T-helper 9 cell (primary cell): ENCODE results near the gene SEC14L6.

Experiments
- DNase-seq: peaks from one replicate; pipeline ENCODE4 v3.0.0-alpha.2; 2020

Gene SEC14L6

DNA sequence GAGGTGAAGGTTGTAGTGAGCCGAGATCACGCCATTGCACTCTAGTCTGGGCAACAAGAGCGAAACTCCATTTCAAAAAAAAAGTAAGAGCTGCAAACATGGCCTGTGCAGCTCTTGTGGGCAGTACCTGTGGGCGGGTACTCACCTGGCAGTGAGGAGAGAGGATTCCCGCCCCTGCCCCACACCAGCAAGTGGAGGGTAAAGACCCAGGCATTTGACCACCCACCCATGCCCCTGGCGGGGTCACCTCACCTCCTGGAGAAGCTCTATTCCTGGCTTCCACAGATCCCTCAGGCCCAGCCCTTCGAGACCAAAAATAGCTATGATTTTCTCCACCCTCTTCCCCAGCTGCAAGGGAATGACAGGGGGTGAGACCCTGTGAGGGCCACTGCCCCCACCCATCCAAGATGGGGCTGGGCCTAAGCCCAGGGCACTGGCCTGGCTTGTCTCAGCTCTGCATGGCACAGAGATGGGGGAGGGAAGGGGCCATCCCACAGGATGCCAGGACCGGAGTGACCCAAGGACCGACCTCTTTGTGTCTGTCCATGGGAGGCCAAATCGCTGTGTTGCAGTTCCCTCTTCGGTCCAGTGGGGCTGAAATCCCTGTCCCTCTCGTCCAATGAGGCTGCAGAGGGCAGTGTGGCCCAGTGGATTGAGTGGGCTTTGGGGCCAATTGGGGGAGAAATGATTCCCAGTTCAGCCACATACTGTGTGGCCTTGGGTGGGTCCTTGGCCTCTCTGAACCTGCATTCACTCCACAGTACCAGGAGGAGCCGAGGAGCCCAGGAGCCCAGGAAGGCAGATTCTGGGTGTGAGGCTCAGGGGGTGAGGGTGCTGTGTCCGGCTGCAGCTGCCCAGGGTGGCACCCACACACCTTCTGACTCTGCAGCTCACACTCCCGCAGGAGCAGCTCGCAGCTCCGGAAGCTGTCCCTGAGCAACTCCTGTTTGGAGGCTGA, 14.6 kb downstream of the SEC14L6 start:
- no peak for DNase-seq

DNA sequence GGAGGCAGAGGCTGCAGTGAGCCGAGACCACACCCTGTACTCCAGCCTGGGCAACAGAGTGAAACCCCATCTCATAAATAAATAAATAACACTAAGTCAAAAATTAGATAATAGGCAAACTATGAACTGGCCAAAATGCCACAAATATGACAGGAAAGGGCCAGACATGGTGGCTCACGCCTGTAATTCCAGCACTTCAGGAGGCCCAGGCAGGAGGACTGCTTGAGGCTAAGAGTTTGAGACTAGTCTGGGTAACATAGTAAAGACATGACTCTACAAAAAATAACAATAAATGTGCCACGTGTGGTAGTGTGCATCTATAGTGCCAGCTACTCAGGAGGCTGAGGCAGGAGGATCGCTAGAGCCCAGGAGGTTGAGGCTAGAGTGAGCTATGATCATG, 19.9 kb downstream of the SEC14L6 start:
- DNase-seq = no peak

DNA sequence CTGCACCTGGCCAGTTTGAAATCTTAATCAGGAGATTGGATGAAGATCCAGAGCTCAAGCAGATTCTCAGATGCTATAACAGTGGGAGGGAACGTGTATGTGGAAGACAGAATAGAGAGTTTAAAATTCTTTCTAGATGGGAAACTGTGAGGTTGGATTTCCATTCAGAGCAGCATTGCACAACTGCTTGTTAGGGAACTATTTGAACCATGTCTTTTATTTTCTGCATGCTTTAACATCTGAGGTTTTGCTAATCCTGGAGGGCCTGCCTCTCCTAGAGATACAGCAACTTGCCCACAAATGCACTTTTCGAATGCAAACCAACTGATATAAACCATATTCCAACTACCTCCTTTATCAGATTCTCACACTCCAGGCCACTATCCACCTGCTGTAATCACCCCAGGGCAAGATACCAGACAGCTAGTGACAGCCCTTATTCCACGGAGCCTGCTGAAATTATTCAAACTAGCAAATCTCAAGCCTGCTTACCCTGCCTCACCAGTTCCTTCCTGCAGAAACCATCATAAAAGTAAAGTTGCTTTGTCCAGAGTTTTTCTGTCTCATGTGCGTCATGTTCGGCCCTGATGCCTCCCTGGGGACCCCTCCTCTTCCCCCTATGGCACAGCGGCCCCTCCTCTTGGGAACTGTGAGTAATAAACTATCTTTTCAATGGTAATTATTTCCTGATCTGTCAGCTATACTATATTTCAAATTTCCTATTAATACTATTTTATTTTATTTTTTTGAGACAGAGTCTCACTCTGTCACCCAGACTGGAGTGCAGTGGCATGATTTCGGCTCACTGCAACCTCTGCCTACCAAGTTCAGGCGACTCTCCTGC, 22.7 kb downstream of the SEC14L6 start:
- no peak for DNase-seq

DNA sequence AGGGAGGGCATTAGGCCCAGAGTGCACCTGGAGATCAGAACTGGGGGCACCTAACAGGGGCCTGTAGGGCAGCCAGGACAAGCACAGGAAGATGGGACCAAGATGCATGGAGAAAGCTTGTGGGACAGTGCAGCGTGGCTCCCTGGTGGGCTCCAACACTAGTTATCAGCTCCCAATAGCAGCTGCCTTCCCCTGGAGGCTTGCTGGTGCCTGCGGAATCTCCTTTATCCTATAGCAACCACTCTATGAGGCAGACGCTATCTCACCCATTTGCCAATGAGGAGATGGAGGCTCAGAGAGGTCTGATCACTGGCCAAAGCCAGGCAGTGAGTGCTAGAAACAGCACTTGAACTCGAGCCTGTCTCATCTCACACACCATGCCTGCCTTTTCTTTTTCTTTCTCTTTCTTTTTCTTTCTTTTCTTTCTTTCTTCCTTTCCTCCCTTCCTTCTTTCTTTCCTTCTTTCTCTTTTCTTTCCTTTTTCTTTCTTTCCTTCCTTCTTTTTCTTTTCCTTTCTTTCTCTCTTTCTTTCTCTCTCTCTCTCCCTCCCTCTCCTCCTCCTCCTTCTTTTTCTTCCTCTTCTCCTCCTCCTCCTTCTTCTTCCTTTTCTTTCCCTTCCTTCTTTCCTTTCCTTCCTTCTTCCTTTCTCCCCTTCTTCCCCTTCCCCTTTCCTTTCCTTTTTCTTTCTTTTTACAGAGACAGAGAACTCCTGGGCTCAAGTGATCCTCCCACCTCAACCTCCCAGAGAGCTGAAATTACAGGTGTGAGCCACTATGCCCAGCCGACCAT, 25.0 kb downstream of the SEC14L6 start:
- no peak for DNase-seq

DNA sequence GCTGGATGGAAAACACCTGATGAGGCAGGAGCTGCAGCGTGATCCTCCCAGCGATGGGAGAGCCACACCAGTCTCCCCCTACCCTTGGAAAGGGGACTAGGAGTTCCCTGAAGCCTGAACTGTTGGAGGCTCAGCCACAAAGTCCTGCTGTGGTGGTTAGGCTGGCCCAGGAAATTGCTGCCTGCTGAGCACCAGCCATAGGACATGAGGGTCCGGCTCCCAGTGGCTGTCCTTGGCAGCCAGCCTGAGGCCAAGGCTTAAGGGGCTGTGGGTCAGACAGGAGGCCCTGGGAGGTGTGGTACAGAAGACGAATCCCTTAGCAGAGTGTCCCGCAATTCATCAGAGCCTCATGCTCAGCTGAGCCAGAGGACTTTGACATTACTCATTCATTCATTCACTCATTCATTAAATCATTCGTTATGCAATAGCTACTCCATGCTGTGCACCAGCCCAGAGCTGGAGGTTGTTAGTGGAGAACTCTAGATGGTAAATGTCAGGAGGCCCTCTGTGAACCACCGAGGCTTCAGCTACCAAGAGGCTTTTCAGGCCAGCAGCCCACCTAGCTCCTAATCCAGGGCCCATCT, 26.6 kb downstream of the SEC14L6 start:
- DNase-seq = no peak

DNA sequence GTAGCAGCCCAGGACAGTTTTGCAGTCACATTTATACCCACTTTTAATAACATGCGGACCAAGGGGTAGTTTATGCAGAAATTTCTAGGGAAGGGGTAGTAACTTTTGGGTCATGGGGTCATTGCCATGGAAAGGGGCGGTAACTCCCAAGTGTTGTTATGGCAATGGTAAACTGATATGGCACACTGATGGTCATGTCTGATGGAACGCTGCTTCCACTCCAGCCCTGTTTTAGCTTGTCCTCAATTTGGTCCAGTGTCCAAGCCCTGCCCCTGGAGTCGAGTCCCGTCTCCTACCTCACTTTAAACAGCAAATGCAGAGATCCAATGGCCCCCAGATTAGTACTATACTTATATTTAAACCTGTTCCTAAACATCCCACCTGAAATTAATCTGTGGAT, 29.8 kb downstream of the SEC14L6 start:
- no peak for DNase-seq

DNA sequence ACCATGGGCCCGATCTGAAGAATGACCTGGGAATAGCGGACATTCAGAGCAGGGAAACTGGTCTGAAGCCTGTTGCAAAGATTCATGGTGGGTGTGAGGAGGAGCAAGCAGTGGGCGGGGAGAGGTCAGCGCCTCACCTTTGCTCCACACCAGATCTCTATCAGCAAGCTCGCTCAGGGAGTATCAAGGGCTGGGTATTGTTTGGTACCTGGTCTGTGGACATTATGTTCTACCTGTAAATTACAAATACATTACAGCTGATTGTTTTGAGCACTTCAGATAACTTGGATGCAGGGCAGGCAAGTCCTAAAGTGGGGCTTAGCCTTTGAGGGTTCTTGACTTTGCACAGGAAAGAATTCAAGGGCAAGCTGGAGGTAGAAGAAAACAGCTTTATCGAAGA, 30.3 kb downstream of the SEC14L6 start:
- DNase-seq = no peak

DNA sequence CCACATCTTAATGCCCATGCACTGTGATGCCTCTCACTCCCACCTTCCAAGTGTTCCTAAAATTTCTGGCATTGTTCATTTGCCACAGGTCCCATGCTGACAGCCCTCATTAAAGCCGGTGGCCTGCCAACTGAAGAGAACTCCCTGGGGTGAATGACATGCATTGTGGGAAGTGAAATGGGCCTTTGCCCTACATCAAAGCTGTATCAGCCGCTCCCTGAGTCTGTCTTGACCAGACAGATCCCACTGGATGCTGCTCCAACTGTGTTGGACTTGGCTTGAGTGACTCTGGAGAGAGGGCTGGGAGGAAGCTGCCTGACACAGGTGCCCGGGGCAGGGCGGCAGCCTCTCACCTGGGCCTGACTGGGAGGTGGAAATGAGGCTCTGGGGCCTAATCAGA, 32.3 kb downstream of the SEC14L6 start:
- no peak for DNase-seq

DNA sequence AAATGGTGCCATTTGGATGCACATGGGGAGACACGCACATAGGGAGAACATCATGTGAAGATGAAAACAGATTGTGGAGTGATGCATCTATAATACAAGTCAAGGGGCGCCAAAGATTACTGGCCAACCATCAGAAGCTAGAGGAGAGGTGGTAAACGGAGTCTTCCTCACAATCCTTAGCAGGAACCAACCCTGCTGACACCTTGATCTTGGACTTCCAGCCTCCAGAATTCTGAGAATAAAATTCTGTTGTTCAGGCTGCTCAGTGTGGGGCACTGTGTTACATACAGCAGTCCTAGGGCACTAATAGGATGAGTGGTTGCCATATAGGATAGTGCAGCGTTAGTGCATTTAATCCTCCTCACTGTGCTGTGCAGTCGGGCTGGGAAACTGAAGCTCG, 33.1 kb downstream of the SEC14L6 start:
- DNase-seq = no peak

DNA sequence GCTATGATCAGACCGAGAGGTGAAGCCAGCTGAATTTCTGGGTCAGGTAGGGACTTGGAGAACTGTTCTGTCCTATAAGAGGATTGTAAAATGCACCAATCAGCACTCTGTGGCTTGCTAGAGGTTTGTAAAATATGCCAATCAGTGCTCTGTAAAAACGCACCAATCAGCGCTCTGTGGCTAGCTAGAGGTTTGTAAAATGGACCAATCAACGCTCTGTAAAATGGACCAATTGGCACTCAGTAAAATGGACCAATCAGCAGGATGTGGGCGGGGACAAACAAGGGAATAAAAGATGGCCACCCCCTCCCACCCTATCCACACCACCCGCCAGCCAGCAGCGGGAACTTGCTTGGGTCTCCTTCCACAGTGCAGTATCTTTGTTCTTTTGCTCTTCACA, 34.6 kb downstream of the SEC14L6 start:
- DNase-seq = no peak

DNA sequence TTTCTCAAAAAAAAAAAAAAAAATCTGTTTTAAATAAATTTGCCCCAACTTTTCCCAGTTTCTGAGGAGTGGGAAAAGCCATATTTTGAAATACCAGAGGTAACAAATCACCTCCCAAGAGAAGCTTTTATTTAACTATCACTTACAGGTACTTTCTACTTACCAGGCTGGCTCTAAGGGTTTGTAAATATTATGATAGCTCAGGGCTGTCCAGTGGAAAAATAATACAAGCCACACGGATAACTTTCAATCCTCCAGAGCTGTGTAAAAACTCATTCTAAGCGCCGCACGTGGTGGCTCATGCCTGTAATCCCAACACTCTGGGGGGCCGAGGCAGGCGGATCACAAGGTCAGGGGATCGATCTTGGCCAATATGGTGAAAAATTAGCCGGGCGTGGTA, 35.4 kb downstream of the SEC14L6 start:
- DNase-seq = no peak

DNA sequence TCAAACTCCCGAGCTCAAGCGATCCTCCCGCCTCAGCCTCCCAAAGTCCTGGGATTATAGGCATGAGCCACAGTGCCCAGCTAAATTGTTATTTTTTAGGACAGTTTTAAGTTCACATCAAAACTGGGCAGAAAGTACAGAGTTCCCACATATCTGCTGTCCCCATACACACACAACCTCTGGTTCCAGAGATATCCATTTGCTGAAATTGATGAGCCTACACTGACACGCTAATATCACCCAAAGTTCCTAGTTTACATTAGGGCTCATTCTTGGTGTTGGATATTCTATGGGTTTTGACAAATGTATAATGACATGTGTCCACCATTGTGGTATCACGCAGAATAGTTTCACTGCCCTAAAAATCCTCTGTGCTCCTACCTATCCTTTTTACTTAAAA, 38.3 kb downstream of the SEC14L6 start:
- DNase-seq = no peak

DNA sequence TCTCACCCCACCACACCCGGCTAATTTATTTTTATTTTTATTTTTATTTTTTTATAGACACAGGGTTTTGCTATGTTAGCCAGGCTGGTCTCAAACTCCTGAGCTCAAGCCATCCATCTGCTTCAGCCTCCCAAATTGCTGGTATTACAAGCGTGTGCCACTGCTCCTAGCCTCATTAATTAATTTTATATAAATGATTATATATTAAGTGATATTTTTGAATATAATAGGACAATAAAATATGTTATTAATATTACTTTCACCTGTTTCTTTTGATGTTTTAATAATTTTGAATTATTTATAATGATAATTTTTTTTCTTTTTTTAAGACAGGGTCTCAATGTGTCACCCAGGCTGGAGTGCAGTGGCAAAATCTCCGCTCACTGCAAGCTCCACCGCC, 38.9 kb downstream of the SEC14L6 start:
- no peak for DNase-seq

DNA sequence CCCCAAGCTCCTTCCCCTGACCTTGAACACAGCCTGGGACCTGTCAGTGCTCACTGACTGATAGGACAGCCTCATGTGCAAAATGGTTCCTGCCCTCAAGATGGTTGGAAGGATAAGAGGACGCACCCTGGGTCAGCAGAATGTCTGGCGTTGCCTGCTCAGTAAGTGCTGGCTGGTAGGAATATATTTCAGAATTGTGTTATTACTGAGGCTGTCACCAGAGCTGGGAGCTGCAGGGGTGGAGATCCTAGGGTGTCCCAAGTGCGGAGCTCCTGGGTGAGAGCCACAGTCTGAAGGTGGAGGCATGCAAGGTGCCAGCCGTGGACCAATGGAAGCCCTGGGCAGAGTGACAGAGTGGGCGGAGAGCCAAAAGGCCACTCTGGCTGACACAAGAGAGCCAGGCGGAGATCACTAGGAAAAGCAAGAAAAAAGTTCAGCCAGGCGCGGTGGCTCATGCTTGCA, 40.0 kb downstream of the SEC14L6 start:
- no peak for DNase-seq

DNA sequence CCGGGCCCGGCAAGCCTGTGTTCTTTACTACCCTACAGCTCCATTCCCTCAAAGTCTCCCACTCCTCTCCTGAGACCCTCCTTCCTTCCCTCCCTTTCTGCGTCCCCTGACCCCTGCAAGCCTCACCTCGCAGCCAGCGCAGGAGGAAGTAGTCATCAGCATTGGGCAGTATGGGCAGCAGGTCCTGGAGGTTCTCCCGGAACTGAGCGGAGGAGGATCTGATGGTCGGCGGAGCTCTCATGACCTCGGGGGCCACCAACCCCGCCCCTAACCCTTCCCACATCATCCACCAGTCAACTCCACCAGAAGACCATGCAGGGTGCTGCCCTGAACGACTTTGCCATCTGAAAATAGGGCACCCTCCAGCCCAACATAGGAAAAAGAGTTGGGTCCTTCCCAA, 43.0 kb downstream of the SEC14L6 start:
- no peak for DNase-seq

DNA sequence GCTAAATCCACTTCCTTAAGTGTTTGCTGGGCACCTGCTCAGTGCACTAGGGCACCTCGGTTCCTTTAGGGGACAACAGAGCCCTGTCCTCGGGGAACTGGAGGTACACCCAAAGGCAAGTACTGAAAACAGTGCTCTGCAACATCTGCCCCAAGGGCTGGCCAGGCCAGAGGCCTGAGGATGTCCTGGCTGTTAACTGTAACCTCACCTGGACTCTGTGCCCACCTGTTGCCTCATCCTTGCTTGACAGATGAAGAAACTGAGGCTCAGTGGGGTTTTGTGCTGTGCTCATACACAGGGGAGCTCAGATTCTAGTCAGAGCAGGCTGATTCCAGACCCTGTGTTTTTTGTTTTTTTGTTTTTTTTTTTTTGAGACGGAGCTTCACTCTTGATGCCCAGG, 43.6 kb downstream of the SEC14L6 start:
- no peak for DNase-seq

DNA sequence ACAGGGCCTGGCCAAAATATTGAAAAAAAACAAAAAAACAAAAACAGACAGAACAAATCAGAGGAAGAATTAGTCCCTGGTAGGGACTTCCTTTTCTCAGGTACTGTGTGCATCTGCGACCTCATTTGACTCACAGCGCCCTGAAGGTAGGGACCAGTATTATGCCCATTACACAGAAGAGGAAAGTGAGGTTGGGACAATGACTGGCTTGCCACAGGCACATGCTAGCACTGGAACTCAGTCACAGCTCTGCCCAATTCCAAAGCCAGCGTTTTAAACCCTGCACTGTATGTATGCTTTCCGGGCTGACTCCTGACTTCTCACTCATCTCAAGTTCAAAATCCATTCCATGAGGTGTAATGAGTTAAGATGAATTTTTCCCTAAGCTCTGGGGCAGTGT, 44.4 kb downstream of the SEC14L6 start:
- DNase-seq = no peak

DNA sequence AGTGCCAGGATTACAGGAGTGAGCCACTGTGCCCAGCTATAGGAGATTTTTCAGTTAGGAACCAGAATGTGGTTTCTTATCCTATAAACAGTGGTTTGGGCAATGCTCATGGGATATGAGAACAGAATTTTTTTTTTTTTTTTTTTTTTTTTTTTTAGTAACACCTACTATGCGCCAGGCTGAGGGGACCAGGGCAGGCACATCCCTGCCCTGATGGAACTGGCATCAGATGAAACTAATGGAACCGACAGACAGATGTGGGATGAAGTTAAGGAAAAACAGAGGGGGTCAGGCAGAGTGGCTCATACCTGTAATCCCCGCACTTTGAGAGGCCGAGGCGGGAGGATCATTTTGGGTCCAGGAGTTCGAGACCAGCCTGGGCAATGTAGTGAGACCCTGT, 45.9 kb downstream of the SEC14L6 start:
- DNase-seq = no peak

DNA sequence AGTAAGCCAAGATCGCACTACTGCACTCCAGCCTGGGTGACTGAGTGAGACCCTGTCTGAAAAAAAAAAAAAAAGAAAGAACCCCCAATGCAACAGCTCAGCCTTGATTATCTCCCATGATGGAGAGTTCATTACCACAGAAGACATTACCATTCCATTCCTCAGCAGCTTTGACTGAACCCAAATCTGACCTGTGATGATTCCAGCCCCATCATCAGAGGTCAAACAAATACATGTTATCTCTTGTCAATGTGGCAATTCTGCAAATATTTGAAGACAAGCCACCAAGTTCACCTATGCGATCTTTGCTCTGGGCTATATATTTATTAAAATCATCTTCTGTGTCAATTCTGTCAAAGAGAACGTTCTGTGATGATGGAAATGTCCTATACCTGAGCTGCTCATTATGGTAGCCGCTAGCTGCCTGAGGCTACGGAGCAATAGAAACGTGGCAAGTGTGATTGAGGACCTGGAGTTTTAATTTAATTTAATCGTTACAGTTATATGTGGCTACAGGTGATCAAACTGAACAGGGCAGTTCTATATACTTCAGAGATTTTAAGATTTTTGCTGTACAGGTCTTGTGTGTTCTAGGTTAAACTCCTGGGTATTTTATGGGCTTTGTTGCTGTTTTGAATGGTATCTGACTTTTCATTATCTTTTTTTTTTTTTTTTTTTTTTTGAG, 48.9 kb downstream of the SEC14L6 start:
- DNase-seq = no peak

DNA sequence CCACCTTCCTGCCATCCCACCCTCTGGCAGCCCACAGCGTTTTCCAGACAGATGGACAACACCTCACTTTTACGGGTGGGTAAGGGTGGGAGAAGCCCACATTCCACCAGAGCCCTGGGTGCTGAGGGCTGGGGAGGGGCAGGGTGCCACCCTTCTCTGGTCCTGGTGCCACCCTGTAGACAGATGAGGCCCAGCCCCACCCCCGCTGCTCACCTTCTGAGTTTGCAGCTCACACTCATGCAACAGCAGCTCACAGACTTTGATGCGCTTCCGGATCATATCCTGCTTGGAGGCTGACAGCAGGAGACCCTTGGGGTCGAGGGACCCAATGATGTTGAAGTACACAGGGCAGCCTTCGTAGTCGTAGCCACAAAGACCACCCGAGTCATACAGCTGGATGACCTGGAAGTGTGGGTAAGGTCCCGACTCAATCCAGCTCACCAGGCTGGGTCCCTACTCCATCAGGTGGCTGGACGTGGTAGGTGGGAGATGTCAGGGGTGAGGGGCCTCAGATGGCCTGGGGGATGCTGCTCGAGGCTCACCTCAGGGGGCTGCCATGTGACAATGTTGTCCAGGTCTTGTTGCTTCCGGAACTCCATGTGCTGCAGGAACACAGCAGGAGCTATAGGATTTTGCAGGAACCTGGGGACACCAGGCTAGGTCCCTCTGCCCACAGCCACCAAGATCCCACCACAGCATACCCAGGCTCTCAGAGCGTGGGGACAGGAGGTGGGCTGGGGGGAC, 51.3 kb downstream of the SEC14L6 start:
- DNase-seq = no peak

DNA sequence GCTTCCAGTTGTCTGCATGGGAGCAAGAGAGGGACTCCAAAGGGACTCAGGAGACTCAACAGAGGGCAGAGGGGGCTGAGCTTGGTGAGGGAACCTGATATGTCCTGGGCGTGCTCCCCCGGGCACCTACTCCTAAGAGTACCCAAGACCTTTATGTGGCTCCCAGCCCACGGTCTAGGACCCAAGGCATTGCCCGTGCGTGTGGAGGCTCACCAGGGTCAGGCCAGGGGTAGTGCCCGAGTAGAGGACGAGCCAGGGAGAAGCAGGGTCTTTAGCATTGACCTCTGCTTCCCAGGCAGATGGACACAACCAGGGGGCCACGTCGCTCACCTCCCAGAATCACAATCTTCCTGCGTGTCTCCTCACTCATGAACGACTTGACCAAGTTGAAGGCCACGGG, 54.4 kb downstream of the SEC14L6 start:
- no peak for DNase-seq
